ENCODE data around the gene SEMA3A. TPM values are rescaled to one million over a fixed set of nuclear protein-coding genes. Genes with fewer than 3 reads are reported as not detected.

SEMA3A gene
- total and polyA plus RNA-seq, 2 of the 13 experiments (the other 11 are each of a cell fraction or from before 2014, with no cell fraction given) = 0.29 to 1.2 TPM

- peak in 1 of 2 experiments; percentile 61; a peak in 2 of 4 replicates for TF ChIP-seq EP300 (IDR thresholded peaks at IDR 0.05; ENCODE audit: low read depth in 2 of 2, low read length in 2 of 2)
- TF ChIP-seq EP300 (CRISPR knock-in tag; IDR thresholded peaks at IDR 0.05; ENCODE audit: borderline replicate concordance) = no peak
- TF ChIP-seq FOXM1 (CRISPR knock-in tag; IDR thresholded peaks at IDR 0.05) = no peak
- no peak for TF ChIP-seq MIER3 (CRISPR knock-in tag; IDR thresholded peaks at IDR 0.05; ENCODE audit: borderline replicate concordance)
- no peak for TF ChIP-seq ZNF260 (CRISPR knock-in tag; IDR thresholded peaks at IDR 0.05; ENCODE audit: borderline replicate concordance, low read depth)
- no peak for TF ChIP-seq MTA3 (CRISPR knock-in tag; IDR thresholded peaks at IDR 0.05)
- no peak for TF ChIP-seq ZBTB4 (CRISPR knock-in tag; IDR thresholded peaks at IDR 0.05; ENCODE audit: borderline replicate concordance)
- no peak for TF ChIP-seq STAG1 (CRISPR knock-in tag; IDR thresholded peaks at IDR 0.05)
- TF ChIP-seq RBM39 (IDR thresholded peaks at IDR 0.05; ENCODE audit: low read depth, low read length, poor library complexity, severe bottlenecking) = no peak
- no peak for TF ChIP-seq ZNF251 (CRISPR knock-in tag; IDR thresholded peaks at IDR 0.05)
- TF ChIP-seq GATAD1 (CRISPR knock-in tag; IDR thresholded peaks at IDR 0.05) = no peak
- no peak for TF ChIP-seq CERS6 (CRISPR knock-in tag; IDR thresholded peaks at IDR 0.05)
- TF ChIP-seq ZNF282 (IDR thresholded peaks at IDR 0.05; ENCODE audit: partially characterized antibody) = no peak
- 0 out of 2 replicates have a peak, but pooled peaks have one; percentile 17 for TF ChIP-seq PPARG (CRISPR knock-in tag; conservative IDR thresholded peaks at IDR 0.05)
- TF ChIP-seq ZNF264 (CRISPR knock-in tag; IDR thresholded peaks at IDR 0.05) = 0 out of 2 replicates have a peak, but pooled peaks have one; percentile 51
- no peak for TF ChIP-seq GPN1 (CRISPR knock-in tag; IDR thresholded peaks at IDR 0.05; ENCODE audit: borderline replicate concordance)
- no peak for TF ChIP-seq NFE2L2 (IDR thresholded peaks at IDR 0.05; ENCODE audit: low read length)
- TF ChIP-seq JUN (CRISPR knock-in tag; IDR thresholded peaks at IDR 0.05) = no peak
- no peak for TF ChIP-seq ESRRA (CRISPR knock-in tag; IDR thresholded peaks at IDR 0.05; ENCODE audit: low read depth)
- TF ChIP-seq PAF1 (CRISPR knock-in tag; IDR thresholded peaks at IDR 0.05) = no peak
- TF ChIP-seq NONO (IDR thresholded peaks at IDR 0.05) = no peak
- no peak for TF ChIP-seq NONO (CRISPR knock-in tag; conservative IDR thresholded peaks at IDR 0.05)
- no peak for TF ChIP-seq ELK4 (CRISPR knock-in tag; IDR thresholded peaks at IDR 0.05; ENCODE audit: borderline replicate concordance)
- TF ChIP-seq HNRNPH1 (optimal IDR thresholded peaks at IDR 0.05; ENCODE audit: low read depth, low read length) = no peak
- no peak for TF ChIP-seq ZNF552 (CRISPR knock-in tag; IDR thresholded peaks at IDR 0.05; ENCODE audit: borderline replicate concordance)
- no peak for TF ChIP-seq CBX2 (IDR thresholded peaks at IDR 0.05; ENCODE audit: low read depth, low read length)
- no peak for TF ChIP-seq CBX2 (CRISPR knock-in tag; IDR thresholded peaks at IDR 0.05; ENCODE audit: low read depth)
- TF ChIP-seq ZFP36L2 (CRISPR knock-in tag; IDR thresholded peaks at IDR 0.05) = no peak
- no peak for TF ChIP-seq SYNCRIP (IDR thresholded peaks at IDR 0.05; ENCODE audit: insufficient read depth, low read depth, low read length)
Measured at GRCh38 chr7:84040355-84040754, 154.2 kb downstream of the SEMA3A start (continued).
